HEK293 (cell line): ENCODE measurements around the gene ANKRD30A.
"Not testable (repeated sequence)": the region's sequence is repeated elsewhere in the genome, so short reads cannot be mapped to it uniquely, and the experiment has no call there.

Experiments used
- CTCF ChIA-PET: fragments of 350-600 bp; formaldehyde crosslinking; extraction: SDS; loops from one replicate; lab custom pipeline; 2021; ENCODE audit warnings: antibody characterized with exemption; lab: Yijun Ruan, JAX
- POLR2A ChIA-PET: fragments of 300-600 bp; formaldehyde crosslinking; extraction: SDS; loops from one replicate; lab custom pipeline; 2020; ENCODE audit warnings: antibody characterized with exemption, inconsistent platforms; lab: Yijun Ruan, JAX
- H3K27ac ChIP-seq: fragments of 200-500 bp; sonication (Bioruptor generic); 2 replicates; pipeline ENCODE4 v1.5.1; 2014; ENCODE audit warnings: low read depth, low read length, control low read depth, inconsistent platforms; ENCODE audit errors: extremely low read depth
- H3K36me3 ChIP-seq, 2 experiments: fragments of 200-500 bp in 1 of 2; sonication (Bioruptor generic) in 1 of 2; 1 replicate in 1 of 2; 2 replicates in 1 of 2; pipeline ENCODE4 v1.5.1; 2014 to 2017; ENCODE audit warnings: inconsistent platforms in 2 of 2, low read length in 2 of 2; ENCODE audit not compliant: control insufficient read depth in 2 of 2, insufficient read depth in 1 of 2
- H3K4me1 ChIP-seq: fragments of 200-500 bp; sonication (Bioruptor generic); 2 replicates; pipeline ENCODE4 v1.5.1; 2014; ENCODE audit warnings: mild to moderate bottlenecking, low read length, inconsistent platforms; ENCODE audit not compliant: control insufficient read depth, insufficient read depth
- H3K4me3 ChIP-seq: 2 replicates; pipeline ENCODE4 v1.5.1; 2011; ENCODE audit warnings: low read depth, mild to moderate bottlenecking, control low read depth, low read length, moderate library complexity
- H3K9me3 ChIP-seq: fragments of 200-500 bp; sonication (Bioruptor generic); 2 replicates; pipeline ENCODE4 v1.5.1; 2014; ENCODE audit warnings: low read depth, low read length, inconsistent platforms; ENCODE audit not compliant: control insufficient read depth, insufficient read depth
- BCL11A ChIP-seq: fragments of 450-650 bp; formaldehyde crosslinking; IDR thresholded peaks from 2 replicates; pipeline ENCODE4 v1.5.1; 2016; ENCODE audit warnings: low read depth, missing biosample characterization, missing genetic modification characterization
- EGR2 ChIP-seq: fragments of 450-650 bp; formaldehyde crosslinking; IDR thresholded peaks from 2 replicates; pipeline ENCODE4 v1.5.1; 2016; ENCODE audit warnings: low read depth, missing biosample characterization, missing genetic modification characterization
- KLF10 ChIP-seq: fragments of 450-650 bp; IDR thresholded peaks from 2 replicates; pipeline ENCODE4 v1.5.1; 2018; ENCODE audit warnings: missing biosample characterization, mild to moderate bottlenecking, missing genetic modification characterization
- RBAK ChIP-seq: fragments of 450-650 bp; formaldehyde crosslinking; IDR thresholded peaks from 2 replicates; pipeline ENCODE4 v1.5.1; 2016; ENCODE audit warnings: missing biosample characterization, missing genetic modification characterization
- TCF7L2 ChIP-seq: IDR thresholded peaks from 2 replicates; pipeline ENCODE4 v1.6.1; 2011; ENCODE audit warnings: low read depth, mild to moderate bottlenecking, inconsistent platforms, low read length, moderate library complexity, borderline replicate concordance
- TSHZ1 ChIP-seq: fragments of 450-650 bp; formaldehyde crosslinking; IDR thresholded peaks from 2 replicates; pipeline ENCODE4 v1.5.1; 2016; ENCODE audit warnings: missing biosample characterization, missing genetic modification characterization, borderline replicate concordance
- ZBTB49 ChIP-seq: fragments of 450-650 bp; formaldehyde crosslinking; IDR thresholded peaks from 2 replicates; pipeline ENCODE4 v1.5.1; 2016; ENCODE audit warnings: missing biosample characterization, missing genetic modification characterization, low read depth
- ZNF37A ChIP-seq: fragments of 450-650 bp; IDR thresholded peaks from 2 replicates; pipeline ENCODE4 v1.5.1; 2018; ENCODE audit warnings: missing biosample characterization, missing genetic modification characterization
- ZNF416 ChIP-seq: fragments of 450-650 bp; formaldehyde crosslinking; IDR thresholded peaks from 2 replicates; pipeline ENCODE4 v1.5.1; 2016; ENCODE audit warnings: missing biosample characterization, missing genetic modification characterization
- ZNF426 ChIP-seq: fragments of 450-650 bp; formaldehyde crosslinking; IDR thresholded peaks from 2 replicates; pipeline ENCODE4 v1.5.1; 2017; ENCODE audit warnings: missing biosample characterization, missing genetic modification characterization, mild to moderate bottlenecking, inconsistent platforms, moderate library complexity
- ZNF548 ChIP-seq: fragments of 450-650 bp; formaldehyde crosslinking; IDR thresholded peaks from 2 replicates; pipeline ENCODE4 v1.5.1; 2016; ENCODE audit warnings: missing biosample characterization, missing genetic modification characterization
- ZNF776 ChIP-seq: fragments of 450-650 bp; formaldehyde crosslinking; IDR thresholded peaks from 2 replicates; pipeline ENCODE4 v1.5.0; 2017; ENCODE audit warnings: missing biosample characterization, missing genetic modification characterization, borderline replicate concordance
- TF ChIP-seq, protein P1 (sequence below): fragments of 450-650 bp; formaldehyde crosslinking; IDR thresholded peaks from 2 replicates; pipeline ENCODE4 v1.5.1; 2016; ENCODE audit warnings: missing biosample characterization, missing genetic modification characterization

ANKRD30A gene

GRCh38 chr10:37146443-37146842 lies 21.0 kb downstream of the ANKRD30A start:
- no peak for TF ChIP-seq ZNF426 (tag by site-specific recombination)
- no peak for TF ChIP-seq ZBTB49 (tag by site-specific recombination)
- TF ChIP-seq ZNF37A (tag by site-specific recombination): no peak
- TF ChIP-seq BCL11A (tag by site-specific recombination): no peak
- no peak for TF ChIP-seq KLF10 (tag by site-specific recombination)
- TF ChIP-seq, all 188 proteins: peak for 0
- CTCF ChIA-PET: interaction anchor here (0.6 to 1.0 kb wide), 2 partner anchors 349 to 835 kb away, joined by 3 to 4 read pairs; no protein-coding TSS in a partner anchor
- H3K4me3 ChIP-seq: no peak overlapping the region
- H3K9me3 ChIP-seq: no peaks in the 10 kb centered on the region
- H3K4me1 ChIP-seq: no peaks in the 10 kb centered on the region
- POLR2A ChIA-PET: no interaction called here
- no peak overlapping the region for H3K27ac ChIP-seq
- no peaks in the 10 kb centered on the region for H3K36me3 ChIP-seq

DNA sequence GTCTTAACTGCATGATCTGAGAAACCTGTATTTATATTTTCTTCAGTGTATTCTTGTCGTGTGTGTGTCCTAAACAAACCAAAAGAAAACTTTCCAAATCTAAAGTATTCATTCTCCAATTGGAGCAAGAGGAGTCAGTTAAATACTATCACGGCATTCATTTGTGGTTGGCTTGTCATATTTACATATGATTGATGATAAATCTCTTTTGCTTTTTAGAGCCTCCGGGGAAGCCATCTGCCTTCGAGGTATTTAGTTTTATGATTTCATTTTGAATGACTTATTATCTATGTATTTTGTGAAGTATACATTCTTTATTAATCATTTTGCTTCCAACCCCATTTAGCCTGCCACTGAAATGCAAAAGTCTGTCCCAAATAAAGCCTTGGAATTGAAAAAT lies 37.0 kb downstream of the ANKRD30A start:
- H3K27ac ChIP-seq, POLR2A ChIA-PET, H3K4me1 ChIP-seq, H3K4me3 ChIP-seq, H3K9me3 ChIP-seq, H3K36me3 ChIP-seq: not testable (repeated sequence)
- CTCF ChIA-PET: interaction anchor here (0.7 kb wide), 1 partner anchor 333 kb away, joined by 3 read pairs; no protein-coding TSS in a partner anchor

DNA sequence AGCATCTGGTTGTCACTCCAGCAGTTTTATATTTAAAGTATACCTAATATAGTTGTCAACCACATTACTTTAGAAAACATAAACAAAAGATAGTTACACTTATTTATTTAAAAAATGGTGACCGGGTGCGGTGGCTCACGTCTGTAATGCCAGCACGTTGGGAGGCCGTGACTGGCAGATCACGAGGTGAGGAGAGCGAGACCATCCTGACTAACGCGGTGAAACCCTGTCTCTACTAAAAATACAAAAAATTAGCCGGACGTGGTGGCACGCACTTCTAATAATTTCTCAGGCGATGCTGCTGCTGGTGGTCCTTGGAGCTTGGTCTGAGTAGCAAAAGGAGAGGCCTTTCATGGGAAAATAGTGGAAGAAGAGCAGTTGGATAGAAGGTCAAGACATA lies 46.5 kb downstream of the ANKRD30A start:
- H3K36me3 ChIP-seq, H3K27ac ChIP-seq, POLR2A ChIA-PET, CTCF ChIA-PET, H3K4me3 ChIP-seq, H3K9me3 ChIP-seq, H3K4me1 ChIP-seq: not testable (repeated sequence)

DNA sequence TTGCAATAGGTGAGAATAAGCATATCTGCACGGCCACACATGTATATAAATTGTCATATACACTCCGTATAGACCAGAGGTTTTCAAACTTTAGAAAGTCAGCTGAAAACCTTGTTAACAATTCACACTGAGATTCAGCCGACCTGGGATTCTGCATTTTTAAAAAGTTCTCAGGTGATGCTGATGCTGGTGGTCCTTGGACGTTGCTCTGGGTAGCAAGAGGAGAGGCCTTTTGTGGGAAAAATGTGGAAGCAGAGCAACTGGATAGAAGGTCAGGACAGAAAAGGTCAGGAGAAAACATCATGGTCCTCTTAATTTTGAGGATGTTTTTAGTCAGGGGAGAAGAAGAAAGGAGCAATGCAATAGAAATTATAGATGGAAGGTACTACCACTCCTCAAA lies 52.9 kb downstream of the ANKRD30A start:
- H3K27ac ChIP-seq, POLR2A ChIA-PET, H3K4me1 ChIP-seq, H3K9me3 ChIP-seq, CTCF ChIA-PET, H3K4me3 ChIP-seq, H3K36me3 ChIP-seq: not testable (repeated sequence)

GRCh38 chr10:37182719-37183118 lies 57.3 kb downstream of the ANKRD30A start:
- H3K9me3 ChIP-seq, CTCF ChIA-PET, H3K27ac ChIP-seq, H3K4me3 ChIP-seq, H3K4me1 ChIP-seq, POLR2A ChIA-PET, H3K36me3 ChIP-seq: not testable (repeated sequence)

GRCh38 chr10:37206132-37206531 lies 80.7 kb downstream of the ANKRD30A start:
- ChIA-PET POLR2A (no interaction called here), CTCF (no interaction called here)
- TF ChIP-seq EGR2 (no peak), TCF7L2 (no peak), RBAK (tag by site-specific recombination) (no peak), ZNF776 (tag by site-specific recombination) (no peak), TSHZ1 (tag by site-specific recombination) (no peak), ZNF548 (tag by site-specific recombination) (no peak), ZNF416 (tag by site-specific recombination) (no peak)
- TF ChIP-seq, protein P1, sequence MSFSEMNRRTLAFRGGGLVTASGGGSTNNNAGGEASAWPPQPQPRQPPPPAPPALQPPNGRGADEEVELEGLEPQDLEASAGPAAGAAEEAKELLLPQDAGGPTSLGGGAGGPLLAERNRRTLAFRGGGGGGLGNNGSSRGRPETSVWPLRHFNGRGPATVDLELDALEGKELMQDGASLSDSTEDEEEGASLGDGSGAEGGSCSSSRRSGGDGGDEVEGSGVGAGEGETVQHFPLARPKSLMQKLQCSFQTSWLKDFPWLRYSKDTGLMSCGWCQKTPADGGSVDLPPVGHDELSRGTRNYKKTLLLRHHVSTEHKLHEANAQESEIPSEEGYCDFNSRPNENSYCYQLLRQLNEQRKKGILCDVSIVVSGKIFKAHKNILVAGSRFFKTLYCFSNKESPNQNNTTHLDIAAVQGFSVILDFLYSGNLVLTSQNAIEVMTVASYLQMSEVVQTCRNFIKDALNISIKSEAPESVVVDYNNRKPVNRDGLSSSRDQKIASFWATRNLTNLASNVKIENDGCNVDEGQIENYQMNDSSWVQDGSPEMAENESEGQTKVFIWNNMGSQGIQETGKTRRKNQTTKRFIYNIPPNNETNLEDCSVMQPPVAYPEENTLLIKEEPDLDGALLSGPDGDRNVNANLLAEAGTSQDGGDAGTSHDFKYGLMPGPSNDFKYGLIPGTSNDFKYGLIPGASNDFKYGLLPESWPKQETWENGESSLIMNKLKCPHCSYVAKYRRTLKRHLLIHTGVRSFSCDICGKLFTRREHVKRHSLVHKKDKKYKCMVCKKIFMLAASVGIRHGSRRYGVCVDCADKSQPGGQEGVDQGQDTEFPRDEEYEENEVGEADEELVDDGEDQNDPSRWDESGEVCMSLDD (tag by site-specific recombination): no peak
- H3K36me3 ChIP-seq: no peaks in the 10 kb centered on the region
- H3K4me1 ChIP-seq: no peaks in the 10 kb centered on the region
- H3K9me3 ChIP-seq: no peaks in the 10 kb centered on the region
- no peak overlapping the region for H3K4me3 ChIP-seq
- no peak overlapping the region for H3K27ac ChIP-seq
